Mucosa of gallbladder (tissue), 1 donor: Measurements from ENCODE around the gene PYCR2. TPM values are rescaled to one million over a fixed set of nuclear protein-coding genes. Genes with fewer than 3 reads are reported as not detected.
"Not testable (repeated sequence)": the region's sequence is repeated elsewhere in the genome, so short reads cannot be mapped to it uniquely, and the experiment has no call there.

ENCODE experiments used
- DNase-seq: peaks from one replicate; pipeline ENCODE4 v3.0.0-alpha.2; 2020; ENCODE audit warnings: low spot score
- total RNA-seq: library from RNA; stranded (reverse); gene quantifications from one replicate; pipeline ENCODE4 v1.2.1, GENCODE V29; 2021
- donor health status: DM: no; HTN: no; CAD: no.

The PYCR2 gene
- total RNA-seq, 1 donor from 2014 or later: 71.8 TPM

DNA sequence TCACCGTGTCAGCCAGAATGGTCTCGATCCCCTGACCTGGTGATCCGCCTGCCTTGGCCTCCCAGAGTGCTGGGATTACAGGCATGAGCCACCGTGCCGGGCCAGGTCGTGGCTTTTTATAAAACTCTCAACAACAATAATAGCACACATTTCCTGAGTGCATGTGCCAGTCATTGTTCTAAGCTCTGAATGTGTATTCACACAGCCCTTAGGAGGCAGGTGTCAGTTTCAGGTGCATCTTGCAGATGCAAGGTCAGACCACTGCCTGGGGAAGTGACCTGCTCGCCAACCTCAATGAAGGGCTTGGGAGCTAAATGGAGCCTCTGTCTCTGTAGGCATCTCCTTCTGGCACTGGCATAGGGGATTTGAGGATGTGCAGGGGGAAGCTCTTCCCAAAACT, 18.5 kb upstream of the PYCR2 start:
- no peak for DNase-seq

DNA sequence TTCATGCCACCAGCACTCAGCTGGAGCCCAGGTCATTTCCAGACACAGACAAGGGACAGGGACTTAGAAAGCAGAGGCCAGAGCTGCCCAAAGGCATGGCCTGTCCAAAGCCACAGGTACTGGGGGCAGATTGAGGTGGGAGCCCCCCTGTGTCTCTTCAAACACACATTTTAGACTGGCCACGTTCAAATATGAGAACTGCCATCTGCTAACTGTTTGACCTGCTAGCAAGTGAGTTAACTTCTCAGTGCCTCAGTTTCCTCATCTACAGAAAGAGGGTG, 17.8 kb upstream of the PYCR2 start:
- no peak for DNase-seq

DNA sequence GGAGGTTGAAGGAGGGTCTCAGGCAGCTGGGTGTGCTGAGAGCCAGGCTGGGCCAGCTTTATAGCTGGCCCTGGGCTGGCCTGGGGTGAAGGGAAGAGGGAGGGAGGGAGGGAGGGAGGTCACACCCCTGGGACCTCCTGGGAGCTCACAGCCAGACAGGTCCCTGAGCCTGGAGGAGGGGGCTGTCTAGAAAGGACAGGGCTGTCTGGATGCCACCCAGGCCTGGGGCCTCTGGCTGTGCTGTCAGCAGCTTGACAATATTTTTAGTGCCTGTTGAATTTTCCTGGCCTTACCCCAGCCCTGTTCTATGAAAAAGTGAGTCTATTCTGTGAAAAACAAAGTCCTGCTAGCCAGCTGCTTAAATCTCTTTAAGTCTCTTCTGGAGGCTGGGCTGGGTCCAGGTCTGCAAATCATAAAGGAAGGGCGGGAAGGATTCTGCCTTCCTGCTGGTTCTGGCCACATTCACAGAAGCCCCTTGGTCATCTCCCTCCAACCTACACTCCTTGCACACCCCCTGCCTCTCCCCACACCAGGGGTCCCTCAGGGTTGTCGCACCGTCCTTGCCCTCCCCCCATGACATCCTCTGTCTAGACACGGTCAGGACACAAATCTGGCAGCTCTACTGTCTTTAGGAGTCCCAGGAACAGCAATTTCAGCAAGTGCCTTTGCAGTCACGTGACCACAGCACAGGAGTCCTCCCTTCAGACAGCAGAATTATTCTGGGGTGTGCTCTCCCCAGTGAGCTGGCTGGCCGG, 17.3 kb upstream of the PYCR2 start, which contains the start of gene LEFTY2:
LEFTY2 (minus strand) TSS at position 34 of the 755 bp plus-strand sequence. CDS start 80 bp downstream, outside the sequence.
- DNase-seq: no peak

GRCh38 chr1:225940385-225941151, 16.5 kb upstream of the PYCR2 start:
- DNase-seq: no peak

DNA sequence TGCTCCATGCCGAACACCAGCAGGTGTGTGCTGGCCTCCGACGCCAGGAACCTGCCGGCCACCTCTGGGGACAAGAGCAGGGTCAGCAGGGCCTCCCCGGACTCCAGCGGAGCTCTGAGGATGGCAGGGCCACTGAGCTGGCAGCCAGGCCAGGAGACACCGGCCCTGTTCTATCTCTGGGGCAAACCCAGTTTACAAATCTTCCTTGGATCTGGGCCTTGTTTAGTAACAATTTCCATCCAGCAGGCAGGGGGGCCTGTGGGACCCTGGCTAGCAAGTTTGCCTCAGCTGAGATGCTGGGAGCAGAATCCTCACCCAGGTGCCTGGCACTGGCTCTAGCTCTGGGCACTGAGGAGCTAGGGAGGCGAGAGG, 15.9 kb upstream of the PYCR2 start:
- not testable (repeated sequence) for DNase-seq

GRCh38 chr1:225939097-225939938, 15.3 kb upstream of the PYCR2 start:
- not testable (repeated sequence) for DNase-seq

DNA sequence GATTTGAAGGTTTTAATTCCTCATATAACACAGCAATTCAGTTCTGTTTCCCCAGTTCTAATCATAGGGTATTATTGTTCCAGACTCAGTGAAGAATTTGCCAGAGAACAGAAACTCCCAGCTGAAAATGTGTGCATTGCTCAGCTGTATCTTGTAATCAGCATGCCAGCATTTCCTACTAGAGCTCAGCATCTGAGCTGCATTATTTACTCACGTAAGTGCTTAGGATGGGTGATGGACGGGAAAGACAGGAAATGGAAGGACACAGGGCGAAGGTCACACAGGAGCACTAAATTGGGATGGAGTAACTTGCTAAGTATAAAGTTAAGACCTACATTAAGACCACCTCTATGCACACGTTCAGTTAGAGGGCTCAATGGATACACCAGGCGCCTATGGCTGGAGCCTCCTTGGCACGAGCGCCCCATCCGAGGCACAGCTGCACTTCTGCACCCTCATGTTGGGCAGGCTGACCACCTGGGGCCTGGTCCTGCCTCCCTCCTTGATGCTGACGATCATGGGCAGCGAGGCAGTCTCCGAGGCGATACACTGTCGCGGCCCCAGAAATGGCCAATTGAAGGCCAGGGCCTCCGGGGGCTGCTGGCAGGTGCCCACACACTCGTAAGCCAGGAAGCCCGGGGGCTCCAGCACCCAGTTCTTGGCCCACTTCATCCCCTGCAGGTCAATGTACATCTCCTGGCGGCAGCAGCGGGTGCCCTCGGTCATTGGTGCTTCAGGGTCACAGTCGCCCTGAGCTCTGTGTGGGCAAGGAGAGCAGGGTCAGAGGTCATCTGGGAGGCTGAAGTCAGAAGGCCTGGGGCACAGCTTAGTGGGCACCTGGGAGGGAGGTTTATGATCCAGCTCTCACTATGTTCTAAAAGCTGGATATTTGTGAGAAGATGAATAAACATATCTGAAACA, 13.3 kb upstream of the PYCR2 start:
- no peak for DNase-seq

GRCh38 chr1:225936523-225936922, 12.5 kb upstream of the PYCR2 start:
- no peak for DNase-seq

- not testable (repeated sequence) for DNase-seq
These were observed 12.0 kb upstream of the PYCR2 start for GRCh38 chr1:225936086-225936485.

GRCh38 chr1:225934711-225935110, 10.7 kb upstream of the PYCR2 start:
- no peak for DNase-seq

- no peak for DNase-seq
These were observed 9.0 kb upstream of the PYCR2 start for GRCh38 chr1:225933072-225933471.

GRCh38 chr1:225931270-225932136, 7.5 kb upstream of the PYCR2 start:
- DNase-seq: no peak

GRCh38 chr1:225930566-225930965, 6.5 kb upstream of the PYCR2 start:
- DNase-seq: no peak

DNA sequence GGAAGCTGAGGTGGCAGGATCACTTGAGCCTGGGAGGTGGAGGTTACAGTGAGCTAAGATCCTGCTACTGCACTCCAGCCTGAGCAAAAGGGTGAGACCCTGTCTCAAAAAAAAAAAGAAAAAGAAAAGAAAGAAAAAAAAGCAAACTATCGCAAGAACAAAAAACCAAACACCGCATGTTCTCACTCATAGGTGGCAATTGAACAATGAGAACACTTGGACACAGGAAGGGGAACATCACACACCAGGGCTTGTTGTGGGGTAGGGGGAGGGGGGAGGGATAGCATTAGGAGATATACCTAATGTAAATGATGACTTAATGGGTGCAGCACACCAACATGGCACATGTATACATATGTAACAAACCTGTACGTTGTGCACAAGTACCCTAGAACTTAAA, 5.4 kb upstream of the PYCR2 start:
- DNase-seq: not testable (repeated sequence)

DNA sequence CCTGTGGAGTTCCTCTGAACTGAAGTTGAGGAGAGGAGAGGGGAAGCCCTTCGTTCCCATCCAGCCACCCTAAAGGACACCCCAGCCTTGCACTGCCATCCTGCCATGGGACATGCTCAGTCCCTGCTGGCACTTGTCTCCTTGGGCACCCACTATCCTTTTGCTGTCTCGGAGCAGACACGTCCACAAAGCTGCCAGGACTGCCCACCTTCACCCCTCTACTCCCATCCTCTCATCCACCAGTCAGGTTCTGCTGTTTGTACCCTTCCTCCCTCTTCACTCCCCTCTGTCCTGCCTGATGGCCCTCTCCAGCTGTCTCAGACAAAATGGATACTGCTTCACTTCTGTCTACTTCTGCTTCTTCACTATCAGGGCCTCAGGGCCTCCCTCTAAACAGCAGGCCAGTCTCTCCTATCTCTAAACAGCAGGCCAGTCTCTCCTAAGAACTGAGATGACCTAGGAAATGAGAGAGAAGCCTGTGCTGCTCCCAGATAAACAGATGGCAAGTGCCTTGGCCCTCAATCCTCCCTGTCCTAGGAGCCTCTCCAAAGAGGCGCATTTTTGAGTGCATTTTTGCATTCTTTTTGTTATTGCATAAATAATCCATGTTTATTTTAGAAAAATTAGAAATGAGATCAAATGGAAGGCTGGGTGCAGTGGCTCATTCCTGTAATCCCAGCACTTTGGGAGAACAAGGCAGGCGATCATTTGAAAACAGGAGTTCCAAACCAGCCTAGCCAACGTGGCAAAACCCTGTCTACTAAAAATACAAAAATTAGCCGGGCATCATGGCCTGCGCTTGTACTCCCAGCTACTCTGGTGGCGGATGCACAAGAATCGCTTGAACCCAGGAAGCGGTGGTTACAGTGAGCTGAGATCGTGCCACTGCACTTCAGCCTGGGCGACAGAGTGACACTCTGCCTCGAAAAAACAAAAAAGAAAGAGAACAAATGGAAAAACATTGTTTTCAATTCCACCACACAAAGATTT, 4.4 kb upstream of the PYCR2 start:
- no peak for DNase-seq

DNA sequence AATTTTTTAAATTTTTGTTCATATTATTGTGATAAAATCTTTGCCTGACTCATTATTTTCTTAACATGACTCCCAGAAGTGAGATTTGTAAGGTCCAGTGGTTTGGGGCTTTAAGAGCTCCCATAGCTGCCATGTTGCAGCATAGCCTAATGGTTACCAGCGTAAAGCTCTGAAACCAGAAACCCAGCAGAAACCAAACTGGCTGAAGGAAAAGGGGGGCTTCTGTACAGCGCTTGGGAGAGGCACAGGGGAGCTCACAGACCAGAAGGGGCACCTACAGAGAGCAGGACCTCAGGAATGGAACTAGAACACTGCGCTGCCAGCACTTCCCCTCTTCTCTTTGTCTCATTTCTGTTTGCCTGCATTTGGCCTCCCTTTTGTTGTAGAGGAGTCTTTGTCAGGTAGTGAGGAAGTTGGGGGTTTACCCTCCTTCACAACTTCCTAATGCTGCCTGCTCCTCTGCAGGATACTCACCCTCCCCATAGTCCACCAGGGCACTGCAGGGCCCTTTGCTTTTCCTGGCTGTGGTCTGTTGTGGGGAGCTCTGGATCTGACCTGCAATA, 2.6 kb upstream of the PYCR2 start:
- no peak for DNase-seq

- no peak for DNase-seq
These were observed 714 bp downstream of the PYCR2 start for GRCh38 chr1:225923381-225923691.

- DNase-seq: peak; percentile 36
These were observed 2.0 kb downstream of the PYCR2 start for GRCh38 chr1:225921734-225922709.
